SK-N-SH (cell line): ENCODE measurements around the gene SYNGR2. TPM values are rescaled to one million over a fixed set of nuclear protein-coding genes. Genes with fewer than 3 reads are reported as not detected.
A peak's percentile ranks its signal among the peaks of the same experiment; 100 is the strongest.

Source experiments
- CTCF ChIA-PET: fragments of 300-600, 350-600 bp; formaldehyde crosslinking; extraction: SDS; loops from one replicate; lab custom pipeline; 2021; lab: Yijun Ruan, JAX
- POLR2A ChIA-PET: fragments of 350-600 bp; sonication (Branson Sonifier 250); formaldehyde crosslinking; extraction: SDS; loops from one replicate; lab custom pipeline; 2020; ENCODE audit warnings: antibody characterized with exemption, inconsistent platforms; lab: Yijun Ruan, JAX
- DNase-seq: peaks from one replicate; pipeline ENCODE4 v3.0.0; 2012
- H2AFZ ChIP-seq: fragments of 200-600 bp; sonication (generic); 2 replicates; pipeline ENCODE4 v1.8.1; 2016; ENCODE audit warnings: antibody characterized with exemption, mild to moderate bottlenecking, low read depth
- H3F3A ChIP-seq: fragments of 200-600 bp; sonication (generic); replicated peaks from 2 replicates; pipeline ENCODE3; 2016; ENCODE audit warnings: antibody characterized with exemption, mild to moderate bottlenecking; ENCODE audit not compliant: insufficient read depth
- H3K27ac ChIP-seq, 2 experiments: fragments of 200-500 bp in 1 of 2; fragments of 200-600 bp in 1 of 2; sonication (Bioruptor generic) in 1 of 2; sonication (generic), shearing (Covaris generic) in 1 of 2; 2 replicates each; pipeline versions ENCODE4 v1.5.1 to v1.6.1; 2014 to 2016; ENCODE audit warnings: low read depth in 2 of 2, inconsistent platforms in 1 of 2, low read length in 1 of 2, mild to moderate bottlenecking in 1 of 2, mixed read lengths in 1 of 2
- H3K27me3 ChIP-seq: fragments of 200-600 bp; sonication (generic), shearing (Covaris generic); 2 replicates; pipeline ENCODE4 v1.6.1; 2016; ENCODE audit warnings: mixed run types; ENCODE audit not compliant: insufficient read depth
- H3K36me3 ChIP-seq, 2 experiments: fragments of 200-500 bp in 1 of 2; fragments of 200-600 bp in 1 of 2; sonication (Bioruptor generic) in 1 of 2; sonication (generic) in 1 of 2; replicated peaks in 1 of 2; 2 replicates each; pipeline versions ENCODE3 to v1.5.1; 2014 to 2016; ENCODE audit warnings: low read length in 1 of 2, mild to moderate bottlenecking in 1 of 2; ENCODE audit not compliant: insufficient read depth in 2 of 2, control insufficient read depth in 1 of 2
- H3K4me1 ChIP-seq, 2 experiments: fragments of 200-500 bp in 1 of 2; fragments of 200-600 bp in 1 of 2; sonication (Bioruptor generic) in 1 of 2; sonication (generic), shearing (Covaris generic) in 1 of 2; 2 replicates each; pipeline versions ENCODE4 v1.5.1 to v1.6.1; 2014 to 2016; ENCODE audit warnings: low read depth in 1 of 2, low read length in 1 of 2, mixed run types in 1 of 2; ENCODE audit not compliant: insufficient read depth in 2 of 2, control insufficient read depth in 1 of 2
- H3K4me2 ChIP-seq: fragments of 200-600 bp; sonication (generic), shearing (Covaris generic); 2 replicates; pipeline ENCODE4 v1.6.1; 2017; ENCODE audit warnings: mixed run types
- H3K4me3 ChIP-seq, 2 experiments: fragments of 200-500 bp in 1 of 2; fragments of 200-600 bp in 1 of 2; sonication (Bioruptor generic) in 1 of 2; sonication (generic), shearing (Covaris generic) in 1 of 2; 2 replicates each; pipeline versions ENCODE4 v1.5.1 to v1.8.1; 2014 to 2016; ENCODE audit warnings: low read depth in 2 of 2, inconsistent platforms in 1 of 2, low read length in 1 of 2, mild to moderate bottlenecking in 1 of 2, mixed read lengths in 1 of 2, moderate library complexity in 1 of 2
- H3K79me2 ChIP-seq: fragments of 200-600 bp; sonication (generic); 2 replicates; pipeline ENCODE4 v1.8.1; 2017; ENCODE audit warnings: mild to moderate bottlenecking; ENCODE audit not compliant: insufficient read depth
- H3K9ac ChIP-seq: fragments of 200-600 bp; sonication (generic); 2 replicates; pipeline ENCODE4 v1.6.1; 2017; ENCODE audit warnings: mixed run types
- H3K9me2 ChIP-seq: fragments of 200-600 bp; sonication (generic); 2 replicates; pipeline ENCODE4 v1.6.1; 2017; ENCODE audit warnings: mixed run types
- H3K9me3 ChIP-seq: fragments of 200-600 bp; sonication (generic); 2 replicates; pipeline ENCODE4 v1.6.1; 2017; ENCODE audit warnings: mixed run types, mild to moderate bottlenecking, moderate library complexity
- H4K20me1 ChIP-seq: fragments of 200-600 bp; sonication (generic); 2 replicates; pipeline ENCODE4 v1.6.1; 2017; ENCODE audit warnings: mild to moderate bottlenecking, mixed run types; ENCODE audit not compliant: insufficient read depth
- CTCF ChIP-seq: fragments of 200-600 bp; sonication (generic); IDR thresholded peaks from 2 replicates; pipeline ENCODE4 v1.6.1; 2017; ENCODE audit warnings: antibody characterized with exemption, mild to moderate bottlenecking, moderate library complexity
- ELF1 ChIP-seq: IDR thresholded peaks from 2 replicates; pipeline ENCODE4 v1.4.0; 2012
- EZH2phosphoT487 ChIP-seq: fragments of 200-600 bp; sonication (generic); IDR thresholded peaks from 2 replicates; pipeline ENCODE4 v1.6.1; 2017; ENCODE audit warnings: low read depth, mixed run types, mild to moderate bottlenecking, antibody characterized with exemption, moderate library complexity, borderline replicate concordance
- FOXJ3 ChIP-seq: sonication (generic); formaldehyde crosslinking; IDR thresholded peaks from 2 replicates; pipeline ENCODE4 v1.5.1; 2020; ENCODE audit warnings: mild to moderate bottlenecking, missing genetic modification reagents
- GABPA ChIP-seq: IDR thresholded peaks from 2 replicates; pipeline ENCODE4 v1.4.0; 2012; ENCODE audit warnings: low read depth, mild to moderate bottlenecking
- GATA2 ChIP-seq: sonication (generic); formaldehyde crosslinking; IDR thresholded peaks from 2 replicates; pipeline ENCODE4 v1.5.0; 2020; ENCODE audit warnings: mild to moderate bottlenecking, missing genetic modification reagents
- IRF3 ChIP-seq: fragments of 150-350 bp; IDR thresholded peaks from 2 replicates; pipeline ENCODE4 v1.6.1; 2016; ENCODE audit warnings: mild to moderate bottlenecking, low read depth, low read length
- RCOR1 ChIP-seq: fragments of 150-350 bp; IDR thresholded peaks from 2 replicates; pipeline ENCODE4 v1.6.1; 2017; ENCODE audit warnings: antibody characterized with exemption, low read length
- RXRA ChIP-seq: IDR thresholded peaks from 2 replicates; pipeline ENCODE4 v1.4.0; 2012; ENCODE audit warnings: low read depth, mild to moderate bottlenecking, borderline replicate concordance
- WGBS: methylation state at CpG from one replicate; pipeline ENCODE4 v1.1.6; 2017; ENCODE audit warnings: low lambda C conversion rate; 5-methylcytosine and 5-hydroxymethylcytosine counted together
- polyA plus RNA-seq, 3 experiments: library from polyadenylated mRNA; depleted of rRNA; stranded (reverse); fragments of >200 nt; gene quantifications; 2 replicates each; pipeline ENCODE4 v1.2.3, GENCODE V29; 2012

SYNGR2 gene
- polyA plus RNA-seq, 1 of the 3 experiments (the other 2 are of a cell fraction) = 181 TPM

GRCh38 chr17:78135858-78136500, 32.4 kb upstream of the SYNGR2 start:
- Histone ChIP-seq H3K9me2 (no peaks in the 10 kb centered on the region), H3K27me3 (no peaks in the 10 kb centered on the region; the same call in none of the 2 replicates), H3K4me1 (no peaks in the 10 kb centered on the region; a peak in 1 of 4 replicates), H3K4me3 (no peak overlapping the region), H3K36me3 (no peaks in the 10 kb centered on the region), H4K20me1 (no peaks in the 10 kb centered on the region), H3K27ac (no peak overlapping the region), H3K4me2 (no peak overlapping the region), H3K9me3 (no peaks in the 10 kb centered on the region), H2AFZ (no peak overlapping the region), H3F3A (no peaks in the 10 kb centered on the region), H3K9ac (no peak overlapping the region), H3K79me2 (no peaks in the 10 kb centered on the region)
- ChIA-PET POLR2A (no interaction called here), CTCF (interaction anchor here (0.9 to 6.3 kb wide), 19 partner anchors 8 to 715 kb away, joined by 3 to 73 read pairs (median 9); partner anchors contain the start of genes AFMID and TK1)
- WGBS = 82% methylated on average over 9 of the region's 9 CpGs
- no peak for DNase-seq
- no peak for TF ChIP-seq FOXJ3 (CRISPR knock-in tag)
- no peak for TF ChIP-seq RCOR1
- TF ChIP-seq GATA2 = no peak
- TF ChIP-seq EZH2phosphoT487 = no peak
- TF ChIP-seq ELF1 = no peak
- no peak for TF ChIP-seq IRF3

- CTCF ChIA-PET = interaction anchor here (1.2 to 6.3 kb wide), 18 partner anchors 10 to 113 kb away, joined by 3 to 73 read pairs (median 6); partner anchors contain the start of genes AFMID and TK1
- H3K9me3 ChIP-seq = no peaks in the 10 kb centered on the region
- H4K20me1 ChIP-seq = no peaks in the 10 kb centered on the region
- H3K9me2 ChIP-seq = no peaks in the 10 kb centered on the region
- peaks cover 0 to 3% of the 10 kb centered on the region in 2 experiments; a peak in 2 of 4 replicates for H3K4me1 ChIP-seq
- no peak overlapping the region for H3K4me2 ChIP-seq
- no peak overlapping the region for H3K4me3 ChIP-seq
- H3K27me3 ChIP-seq = no peaks in the 10 kb centered on the region
- peak; percentile 60 for DNase-seq
- no peak overlapping the region for H2AFZ ChIP-seq
- POLR2A ChIA-PET = no interaction called here
- TF ChIP-seq FOXJ3 (CRISPR knock-in tag) (no peak), CTCF (peak; percentile 57), GABPA (no peak), RXRA (no peak), GATA2 (no peak)
- no peaks in the 10 kb centered on the region for H3K36me3 ChIP-seq
- H3F3A ChIP-seq = no peaks in the 10 kb centered on the region
- H3K79me2 ChIP-seq = no peaks in the 10 kb centered on the region
- no peak overlapping the region for H3K27ac ChIP-seq
- H3K9ac ChIP-seq = no peak overlapping the region
- 76% methylated on average over 19 of the region's 26 CpGs for WGBS
Measured at GRCh38 chr17:78137392-78138203, 30.8 kb upstream of the SYNGR2 start.
